AG09319 (cell line): ENCODE data around the gene RBM38.
A peak's percentile ranks its signal among the peaks of the same experiment; 100 is the strongest.

ENCODE experiments used
- DNase-seq: peaks from one replicate; pipeline ENCODE4 v3.0.0-alpha.2; 2010; ENCODE audit warnings: low read depth; ENCODE audit errors: extremely low read depth
- CTCF ChIP-seq: IDR thresholded peaks from 2 replicates; pipeline ENCODE4 v1.5.1; 2011; ENCODE audit warnings: low read depth, mild to moderate bottlenecking, inconsistent platforms, low read length, moderate library complexity

The RBM38 gene

DNA sequence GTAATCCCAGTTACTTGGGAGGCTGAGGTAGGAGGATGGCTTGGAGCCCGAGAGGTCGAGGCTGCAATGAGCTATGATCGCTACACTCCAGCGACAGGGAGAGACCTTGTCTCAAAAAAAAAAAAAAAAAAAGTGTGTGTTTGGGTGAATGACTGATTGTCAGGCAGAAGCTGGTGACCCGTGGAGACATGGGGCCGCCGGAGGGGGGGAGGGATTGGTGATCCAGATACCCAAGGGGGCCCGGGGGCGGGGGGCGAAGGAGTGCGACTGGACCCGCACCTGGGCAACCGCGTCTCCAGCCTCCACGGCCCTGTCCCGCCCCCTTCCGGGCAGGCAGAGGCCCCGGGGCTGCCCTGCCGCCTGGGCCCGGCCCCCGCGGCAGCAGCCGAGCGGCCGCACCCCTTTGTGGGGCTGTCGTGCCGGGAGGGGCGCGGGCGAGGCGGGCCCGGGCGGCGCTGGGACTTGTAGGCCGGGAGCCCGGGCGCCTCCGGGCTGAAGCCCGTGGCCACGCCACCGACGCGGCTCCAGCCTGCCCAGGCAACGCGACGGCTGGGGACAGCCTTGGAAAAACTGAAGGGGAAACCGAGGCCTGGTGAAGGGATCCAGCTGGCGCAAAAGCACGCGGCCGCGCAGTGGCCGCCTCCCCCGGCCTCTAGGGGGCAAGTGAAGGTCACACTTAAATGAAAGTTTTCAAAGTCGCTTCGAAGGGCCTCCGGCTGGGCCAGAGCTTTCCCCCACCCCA, 2.1 kb upstream of the RBM38 start:
- TF ChIP-seq CTCF: peak; percentile 29
- peak; percentile 31 for DNase-seq

DNA sequence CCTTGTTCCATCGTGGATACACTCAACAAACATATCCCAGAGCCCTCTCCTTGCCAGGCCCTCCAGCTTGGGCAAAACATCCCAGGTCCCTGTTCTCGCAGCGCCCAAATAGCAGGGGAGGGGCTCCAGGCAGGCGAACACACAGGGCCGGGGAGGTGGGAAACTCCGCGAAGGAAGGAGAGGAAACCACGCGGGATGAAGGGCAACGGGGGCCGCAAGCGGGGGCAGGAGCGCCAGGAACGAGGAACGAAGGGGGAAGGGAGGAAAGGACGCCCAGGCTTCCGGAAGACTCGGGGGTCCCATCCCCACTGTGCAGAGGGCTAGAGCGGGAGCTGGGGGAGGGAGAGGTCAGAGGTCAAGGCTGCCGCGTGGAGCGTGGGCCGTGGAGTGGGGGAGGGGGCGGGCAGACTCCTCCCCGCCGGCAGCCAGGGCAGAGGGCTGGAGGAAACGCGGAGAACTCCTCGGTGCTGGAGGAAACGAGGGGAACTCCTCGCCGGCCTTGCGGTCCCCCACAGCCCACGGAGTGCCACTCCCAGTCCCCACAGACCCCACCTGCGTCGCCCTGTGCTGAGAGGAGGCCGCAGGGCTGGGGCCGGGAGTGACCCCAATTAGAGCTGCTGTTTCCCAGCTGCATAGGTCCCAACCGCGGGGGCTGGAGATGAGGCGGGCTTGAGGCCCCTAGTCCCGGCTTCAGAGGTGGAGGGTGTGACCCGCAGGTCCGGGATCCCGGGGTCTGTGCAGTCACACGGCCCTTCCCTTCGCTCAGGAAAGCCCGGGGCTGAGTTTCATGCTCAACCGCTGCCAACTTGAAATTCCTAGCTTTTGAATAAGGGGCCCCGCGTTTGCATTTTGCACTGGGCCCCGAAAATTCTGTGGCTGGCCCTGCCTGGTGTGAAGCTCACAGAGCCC, 1.2 kb upstream of the RBM38 start:
- DNase-seq: no peak
- no peak for TF ChIP-seq CTCF

GRCh38 chr20:57391439-57392301, 474 bp downstream of the RBM38 start:
- no peak for DNase-seq
- TF ChIP-seq CTCF: no peak

DNA sequence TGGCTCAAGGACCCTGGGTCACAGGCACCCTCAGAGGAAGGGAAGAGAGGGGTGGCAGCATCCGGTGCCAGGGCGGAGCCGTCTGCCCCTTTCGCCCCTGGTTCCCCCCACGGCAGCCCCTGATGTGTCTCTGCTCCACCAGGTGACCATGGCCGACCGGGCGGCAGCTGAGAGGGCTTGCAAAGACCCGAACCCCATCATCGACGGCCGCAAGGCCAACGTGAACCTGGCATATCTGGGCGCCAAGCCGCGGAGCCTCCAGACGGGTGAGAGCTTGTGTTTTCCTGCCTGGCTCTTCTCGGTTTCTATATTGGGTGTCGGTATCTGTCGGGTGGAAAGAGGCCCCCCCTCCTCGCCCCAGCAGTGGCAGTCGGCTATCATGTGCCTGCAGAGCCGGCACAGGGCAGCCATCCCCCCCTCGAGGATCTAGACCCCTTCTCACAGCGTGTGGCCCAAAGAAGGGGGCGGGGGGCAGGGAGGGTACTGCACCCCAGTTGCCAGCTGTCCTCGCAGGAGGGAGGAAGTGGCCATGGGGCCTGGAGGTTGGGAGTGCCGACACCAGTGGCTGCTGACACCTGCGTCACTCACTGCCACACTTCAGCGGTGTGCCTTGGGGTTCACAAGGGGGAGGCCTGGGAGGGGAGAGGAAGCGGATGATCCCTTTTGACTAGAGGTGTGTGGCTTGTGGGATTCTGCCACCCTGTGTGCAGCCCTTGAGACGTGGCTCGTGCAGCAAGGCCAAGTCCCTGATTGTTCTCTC, 1.5 kb downstream of the RBM38 start:
- TF ChIP-seq CTCF: no peak
- no peak for DNase-seq

DNA sequence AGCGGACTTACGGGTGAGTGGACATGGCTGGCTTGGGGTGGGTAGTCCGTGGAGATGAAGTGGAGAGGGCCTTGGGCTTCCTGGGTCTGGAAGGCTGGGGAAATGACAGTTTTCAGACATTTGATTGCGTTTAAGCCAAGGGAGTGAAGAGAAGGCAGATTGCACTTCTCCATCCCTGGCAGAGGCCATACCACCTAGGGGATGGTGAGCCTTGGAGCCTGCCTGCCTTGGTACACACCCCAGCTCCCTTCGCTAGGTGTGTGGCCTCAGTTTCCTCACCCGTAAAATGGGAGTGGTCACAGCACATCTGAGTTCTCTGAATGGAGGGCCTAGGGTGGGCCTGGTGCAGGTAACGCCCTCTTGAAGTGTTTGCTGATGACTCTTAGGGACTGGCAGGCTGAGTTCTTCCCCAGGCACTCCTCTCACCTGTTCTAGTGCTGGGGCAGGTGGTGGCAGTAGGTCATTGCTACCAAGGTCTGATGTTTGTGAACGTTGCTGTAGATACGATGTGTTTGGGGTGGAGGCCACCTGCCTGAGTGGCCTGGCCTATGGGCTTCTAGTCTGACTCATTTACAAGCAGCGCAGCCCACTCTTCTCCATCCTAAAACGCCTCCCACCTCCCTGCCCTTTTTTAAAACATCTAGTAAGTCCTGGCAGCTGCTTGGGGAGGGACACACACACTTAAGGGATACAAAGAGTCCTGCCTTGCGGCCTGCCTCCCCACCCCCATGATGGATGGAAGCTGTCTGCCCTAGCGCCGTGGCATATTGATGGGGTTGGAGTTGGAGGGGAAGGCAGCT, 2.3 kb downstream of the RBM38 start:
- DNase-seq: no peak
- no peak for TF ChIP-seq CTCF
